ENCODE results near the gene MYO5B.

- no peak for TF ChIP-seq CTCF (IDR thresholded peaks at IDR 0.05; ENCODE audit: poor library complexity)
- TF ChIP-seq EZH2phosphoT487 (IDR thresholded peaks at IDR 0.05; ENCODE audit: low read depth, severe bottlenecking, unreplicated experiment) = no peak
- TF ChIP-seq EZH2 (IDR thresholded peaks at IDR 0.05; ENCODE audit: borderline replicate concordance) = no peak
Observed at GRCh38 chr18:49899657-49900330, 295.2 kb downstream of the MYO5B start.

Data from hepatocyte (in vitro differentiated cells).